GM12878 (cell line): ENCODE results near the gene PBRM1. TPM values are rescaled to one million over a fixed set of nuclear protein-coding genes. Genes with fewer than 3 reads are reported as not detected.
A peak's percentile ranks its signal among the peaks of the same experiment; 100 is the strongest.

Source experiments
- ATAC-seq: fragments of 200-7000 bp; cut with Tn5 transposase; 3 replicates; pipeline ENCODE4 v1.9.1; 2020; ENCODE audit warnings: mild to moderate bottlenecking, moderate library complexity
- BruUV-seq: library from RNA; stranded (reverse); fragments of 400-500 nt; replicated peaks from 2 replicates; lab custom pipeline; 2021; lab: Mats Ljungman, UMichigan
- CTCF ChIA-PET: fragments of 300-600 bp; sonication (Branson Sonifier 250); formaldehyde crosslinking; extraction: SDS; loops from one replicate; lab custom pipeline; 2021; ENCODE audit warnings: inconsistent platforms; lab: Yijun Ruan, JAX
- POLR2A ChIA-PET: fragments of 350-600 bp; formaldehyde crosslinking; extraction: SDS; loops from one replicate; lab custom pipeline; 2021; ENCODE audit warnings: inconsistent platforms; lab: Charles Lee
- RAD21 ChIA-PET: fragments of 300-600 bp; sonication (Branson Sonifier 250); formaldehyde crosslinking; loops from one replicate; lab custom pipeline; 2023; ENCODE audit warnings: antibody characterized with exemption; ENCODE audit not compliant: unreplicated experiment; lab: Charles Lee
- SMC1A ChIA-PET: fragments of 300-600 bp; sonication (Branson Sonifier 250); formaldehyde crosslinking; loops from one replicate; lab custom pipeline; 2023; ENCODE audit not compliant: unreplicated experiment, uncharacterized antibody; lab: Charles Lee
- DNase-seq: peaks from one replicate; pipeline ENCODE4 v3.0.0-alpha.2; 2011; ENCODE audit warnings: low read depth, low spot score
- FAIRE-seq: peaks from 3 replicates; lab custom pipeline; 2011; peaks lifted over from hg19 to GRCh38; lab: Jason Lieb, UNC
- H2AFZ ChIP-seq: 2 replicates; pipeline ENCODE4 v1.6.0; 2011; ENCODE audit warnings: low read depth, low read length, control low read depth; ENCODE audit not compliant: control insufficient read depth
- H3K27ac ChIP-seq: 2 replicates; pipeline ENCODE4 v1.5.1; 2011; ENCODE audit warnings: control low read depth; ENCODE audit not compliant: control insufficient read depth, insufficient read depth
- H3K27me3 ChIP-seq, 2 experiments: replicated peaks in 1 of 2; 2 replicates each; pipeline versions ENCODE4 v1.6.0 to v1.6.1; 2011; ENCODE audit warnings: low read length in 1 of 2; ENCODE audit not compliant: control insufficient read depth in 2 of 2, insufficient read depth in 2 of 2
- H3K36me3 ChIP-seq, 2 experiments: 2 replicates each; pipeline ENCODE4 v1.5.1; 2011; ENCODE audit warnings: low read length in 1 of 2; ENCODE audit not compliant: control insufficient read depth in 2 of 2, insufficient read depth in 2 of 2
- H3K4me1 ChIP-seq: 2 replicates; pipeline ENCODE4 v1.6.1; 2011; ENCODE audit warnings: mild to moderate bottlenecking, low read length, moderate library complexity, mixed read lengths; ENCODE audit not compliant: control insufficient read depth, insufficient read depth
- H3K4me2 ChIP-seq: 2 replicates; pipeline ENCODE4 v1.6.0; 2011; ENCODE audit warnings: control low read depth; ENCODE audit not compliant: control insufficient read depth, insufficient read depth
- H3K4me3 ChIP-seq: fragments of 200-600 bp; sonication (generic); 2 replicates; pipeline ENCODE4 v1.5.1; 2016
- H3K79me2 ChIP-seq: 2 replicates; pipeline ENCODE4 v1.6.0; 2011; ENCODE audit warnings: low read length; ENCODE audit not compliant: control insufficient read depth, insufficient read depth
- H3K9ac ChIP-seq: 2 replicates; pipeline ENCODE4 v1.8.0; 2011; ENCODE audit warnings: low read length, control low read depth, mixed read lengths; ENCODE audit not compliant: control insufficient read depth, insufficient read depth
- H3K9me3 ChIP-seq: replicated peaks from 3 replicates; pipeline ENCODE4 v1.5.1; 2011; ENCODE audit warnings: mild to moderate bottlenecking, low read length; ENCODE audit not compliant: control insufficient read depth, insufficient read depth
- H4K20me1 ChIP-seq: 2 replicates; pipeline ENCODE4 v1.6.0; 2011; ENCODE audit not compliant: control insufficient read depth, insufficient read depth
- JUND ChIP-seq: IDR thresholded peaks from 2 replicates; pipeline ENCODE4 v1.6.1; 2012; ENCODE audit warnings: low read depth, mild to moderate bottlenecking, low read length, improper control_type of control experiment, moderate library complexity
- MEF2A ChIP-seq: IDR thresholded peaks from 2 replicates; pipeline ENCODE4 v1.6.1; 2011; ENCODE audit warnings: low read depth, mild to moderate bottlenecking, low read length, moderate library complexity; ENCODE audit not compliant: insufficient read depth
- MEF2B ChIP-seq: fragments of 450-650 bp; IDR thresholded peaks from 2 replicates; pipeline ENCODE4 v1.6.1; 2018; ENCODE audit warnings: mild to moderate bottlenecking, moderate library complexity; ENCODE audit not compliant: partially characterized antibody, poor library complexity, severe bottlenecking
- RAD51 ChIP-seq: fragments of 450-650 bp; IDR thresholded peaks from 2 replicates; pipeline ENCODE4 v1.6.1; 2016; ENCODE audit warnings: moderate library complexity, mild to moderate bottlenecking, inconsistent platforms
- RELA ChIP-seq: fragments of 450-650 bp; IDR thresholded peaks from 2 replicates; pipeline ENCODE4 v1.8.0; 2014; ENCODE audit warnings: borderline replicate concordance; ENCODE audit not compliant: partially characterized antibody
- STAT3 ChIP-seq: IDR thresholded peaks from 2 replicates; pipeline ENCODE4 v1.6.1; 2011; ENCODE audit warnings: low read depth, low read length, improper control_type of control experiment
- TCF12 ChIP-seq: IDR thresholded peaks from 2 replicates; pipeline ENCODE4 v1.6.1; 2011; ENCODE audit warnings: low read depth, mild to moderate bottlenecking, low read length
- YY1 ChIP-seq: IDR thresholded peaks from 2 replicates; pipeline ENCODE4 v1.6.1; 2011; ENCODE audit warnings: low read depth, mild to moderate bottlenecking, low read length
- WGBS: methylation state at CpG from one replicate; pipeline ENCODE4 v1.1.6; 2016; ENCODE audit warnings: low lambda C conversion rate; ENCODE audit not compliant: insufficient replicate concordance, insufficient coverage; ENCODE audit errors: missing lambda C conversion rate; 5-methylcytosine and 5-hydroxymethylcytosine counted together
- in situ Hi-C: fragments of 300-500 bp; cut with MboI; formaldehyde crosslinking; loops from 9 replicates; pipeline ENCODE4 v1.14.3; 2018; ENCODE audit warnings: mixed read lengths
- intact Hi-C: fragments of 100-400 bp; cut with micrococcal nuclease; formaldehyde crosslinking; loops from one replicate; pipeline ENCODE4 v1.14.2; 2022; ENCODE audit not compliant: unreplicated experiment
- polyA plus RNA-seq, 11 experiments: library from polyadenylated mRNA; depleted of rRNA in 4 of 11; unstranded in 6 of 11; stranded (reverse) in 5 of 11; fragments of >200 nt; fragmentation: Nextera tagmentation in 4 of 11; fragmentation: Illumina TruSeq in 1 of 11; extraction: Ambion mirVana in 4 of 11; extraction: Trizol in 1 of 11; gene quantifications; 1 replicate in 1 of 11; 2 replicates in 10 of 11; pipeline versions ENCODE4 v1.2.1 to v1.2.3, GENCODE V29; 2011 to 2016; ENCODE audit warnings: inconsistent platforms in 2 of 11, missing spikeins in 2 of 11, low read depth in 1 of 11
- total RNA-seq, 4 experiments: library from RNA; depleted of rRNA in 3 of 4; stranded (reverse); fragments of >200 nt in 3 of 4; fragmentation: Illumina TruSeq in 1 of 4; extraction: Trizol in 1 of 4; gene quantifications; 2 replicates each; pipeline versions ENCODE4 v1.2.1 to v1.2.3, GENCODE V29; 2013 to 2021
- TF ChIP-seq, protein P1 (sequence below): IDR thresholded peaks from 2 replicates; pipeline ENCODE4 v1.6.1; 2011; ENCODE audit warnings: mild to moderate bottlenecking, low read depth, low read length, moderate library complexity; ENCODE audit not compliant: insufficient replicate concordance
- TF ChIP-seq, protein P2 (sequence below): fragments of 450-650 bp; IDR thresholded peaks from 2 replicates; pipeline ENCODE4 v1.6.1; 2014; ENCODE audit warnings: mild to moderate bottlenecking

PBRM1 gene
- total and polyA plus RNA-seq, 10 of the 15 experiments (the other 5 are each of a cell fraction or from before 2014, with no cell fraction given) = 8.9 to 88.9 (median 39.3) TPM

DNA sequence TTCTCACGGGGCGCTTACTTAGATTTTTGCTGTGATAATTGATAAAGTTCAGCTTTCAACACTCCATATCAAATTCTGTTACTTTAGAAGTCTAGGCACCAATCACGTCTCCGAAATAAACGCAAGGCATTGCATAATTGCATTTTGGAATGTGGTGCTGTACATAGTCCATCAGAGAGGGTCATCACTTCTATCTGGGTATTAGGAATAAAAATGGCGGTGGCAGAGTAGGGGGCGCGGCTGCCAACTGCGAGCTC, 149.7 kb downstream of the PBRM1 start:
- H3K79me2 ChIP-seq = peaks cover 61% of the 10 kb centered on the region
- in situ Hi-C loops = no loop called here
- SMC1A ChIA-PET = interaction anchor here (0.5 kb wide), 1 partner anchor 20 kb away, joined by 3 read pairs; no protein-coding TSS in a partner anchor
- TF ChIP-seq MEF2B = no peak
- TF ChIP-seq YY1 = peak; percentile 86
- TF ChIP-seq, all 136 proteins: peak for 1
- no peak for FAIRE-seq
- H2AFZ ChIP-seq = peak overlapping the region; percentile 84
- DNase-seq = no peak
- no TSS peak for BruUV-seq
- H3K27me3 ChIP-seq = no peaks in the 10 kb centered on the region
- H3K9me3 ChIP-seq = no peaks in the 10 kb centered on the region
- POLR2A ChIA-PET = interaction anchor here (0.6 to 1.7 kb wide), 10 partner anchors 9 to 1062 kb away, joined by 3 to 7 read pairs (median 3); partner anchors contain the start of genes GNL3, PBRM1 and SFMBT1
- CTCF ChIA-PET = interaction anchor here (1.7 kb wide), 1 partner anchor 78 kb away, joined by 4 read pairs; no protein-coding TSS in a partner anchor
- no peak overlapping the region for H3K27ac ChIP-seq
- H3K4me1 ChIP-seq = peaks cover 15% of the 10 kb centered on the region
- RAD21 ChIA-PET = interaction anchor here (0.6 to 1.2 kb wide), 9 partner anchors 9 to 285 kb away, joined by 3 to 10 read pairs (median 3); partner anchors contain the start of genes GNL3 and PBRM1
- H3K9ac ChIP-seq = no peak overlapping the region
- peaks cover 0 to 12% of the 10 kb centered on the region in 2 experiments; a peak in 2 of 4 replicates for H3K36me3 ChIP-seq
- no peaks in the 10 kb centered on the region for H4K20me1 ChIP-seq
- H3K4me3 ChIP-seq = no peak overlapping the region
- intact Hi-C loops = loop anchor here (5.0 kb wide), 2 partner anchors 79 to 626 kb away; partner anchors contain the start of genes NISCH and PRKCD
- ATAC-seq = no peak
- peak overlapping the region; percentile 82 for H3K4me2 ChIP-seq
- 1% methylated on average over 9 of the region's 9 CpGs for WGBS

DNA sequence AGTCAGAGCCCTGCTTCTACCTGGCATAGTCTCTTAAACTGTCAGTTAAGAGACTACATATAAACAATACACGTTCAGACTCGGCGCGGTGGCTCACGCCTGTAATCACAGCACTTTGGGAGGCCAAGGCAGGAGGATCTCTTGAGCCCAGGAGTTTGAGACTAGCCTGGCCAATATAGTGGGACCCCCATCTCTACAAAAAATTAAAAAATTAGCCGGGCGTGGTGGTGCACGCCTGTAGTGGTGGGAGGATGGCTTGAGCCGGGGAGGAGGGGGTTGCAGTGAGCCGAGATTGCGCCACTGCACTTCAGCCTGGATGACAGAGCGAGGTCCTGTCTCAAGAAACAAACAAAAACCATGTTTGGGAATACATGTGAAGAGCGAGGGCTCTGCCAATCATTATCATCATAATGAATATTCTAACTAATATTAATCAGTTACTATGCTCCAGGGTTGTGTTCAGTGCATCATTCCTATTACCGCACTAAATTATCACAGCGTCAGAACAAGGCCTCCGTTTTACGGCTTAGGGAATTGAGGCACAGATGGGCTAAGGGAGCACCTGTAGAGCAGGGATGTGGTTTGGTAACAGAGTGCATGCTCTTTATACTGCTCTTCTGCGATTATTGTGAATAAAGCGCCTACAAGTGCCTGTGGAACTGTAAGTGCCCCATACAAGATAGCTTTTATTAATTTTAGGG, 150.2 kb downstream of the PBRM1 start:
- ChIA-PET SMC1A (interaction anchor here (0.5 kb wide), 1 partner anchor 21 kb away, joined by 3 read pairs; no protein-coding TSS in a partner anchor), RAD21 (interaction anchor here (0.6 to 1.2 kb wide), 7 partner anchors 9 to 150 kb away, joined by 3 to 10 read pairs (median 3); partner anchors contain the start of genes GNL3 and PBRM1), CTCF (interaction anchor here (1.7 kb wide), 1 partner anchor 77 kb away, joined by 4 read pairs; no protein-coding TSS in a partner anchor), POLR2A (interaction anchor here (0.6 to 1.7 kb wide), 10 partner anchors 9 to 1061 kb away, joined by 3 to 7 read pairs (median 3); partner anchors contain the start of genes GNL3, PBRM1 and SFMBT1)
- in situ Hi-C loops (no loop called here), intact Hi-C loops (loop anchor here (5.0 kb wide), 2 partner anchors 78 to 627 kb away; partner anchors contain the start of genes NISCH and PRKCD)
- Histone ChIP-seq H3K27ac (no peak overlapping the region), H3K36me3 (peaks cover 0 to 7% of the 10 kb centered on the region in 2 experiments; a peak in 1 of 4 replicates), H3K4me1 (peaks cover 15% of the 10 kb centered on the region), H3K79me2 (peaks cover 64% of the 10 kb centered on the region), H3K9me3 (no peaks in the 10 kb centered on the region), H3K27me3 (no peaks in the 10 kb centered on the region), H3K9ac (no peak overlapping the region), H3K4me3 (no peak overlapping the region), H3K4me2 (peak overlapping the region; percentile 82), H2AFZ (peak overlapping the region; percentile 84), H4K20me1 (no peaks in the 10 kb centered on the region)
- WGBS = 87% methylated on average over 19 of the region's 19 CpGs
- ATAC-seq (no peak), DNase-seq (no peak), FAIRE-seq (no peak)
- no TSS peak for BruUV-seq
- TF ChIP-seq RAD51 (no peak), STAT3 (no peak), RELA (no peak), TCF12 (no peak), JUND (no peak), MEF2A (no peak)
- TF ChIP-seq, protein P1, sequence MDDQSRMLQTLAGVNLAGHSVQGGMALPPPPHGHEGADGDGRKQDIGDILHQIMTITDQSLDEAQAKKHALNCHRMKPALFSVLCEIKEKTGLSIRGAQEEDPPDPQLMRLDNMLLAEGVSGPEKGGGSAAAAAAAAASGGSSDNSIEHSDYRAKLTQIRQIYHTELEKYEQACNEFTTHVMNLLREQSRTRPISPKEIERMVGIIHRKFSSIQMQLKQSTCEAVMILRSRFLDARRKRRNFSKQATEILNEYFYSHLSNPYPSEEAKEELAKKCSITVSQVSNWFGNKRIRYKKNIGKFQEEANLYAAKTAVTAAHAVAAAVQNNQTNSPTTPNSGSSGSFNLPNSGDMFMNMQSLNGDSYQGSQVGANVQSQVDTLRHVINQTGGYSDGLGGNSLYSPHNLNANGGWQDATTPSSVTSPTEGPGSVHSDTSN = no peak
- TF ChIP-seq, protein P2, sequence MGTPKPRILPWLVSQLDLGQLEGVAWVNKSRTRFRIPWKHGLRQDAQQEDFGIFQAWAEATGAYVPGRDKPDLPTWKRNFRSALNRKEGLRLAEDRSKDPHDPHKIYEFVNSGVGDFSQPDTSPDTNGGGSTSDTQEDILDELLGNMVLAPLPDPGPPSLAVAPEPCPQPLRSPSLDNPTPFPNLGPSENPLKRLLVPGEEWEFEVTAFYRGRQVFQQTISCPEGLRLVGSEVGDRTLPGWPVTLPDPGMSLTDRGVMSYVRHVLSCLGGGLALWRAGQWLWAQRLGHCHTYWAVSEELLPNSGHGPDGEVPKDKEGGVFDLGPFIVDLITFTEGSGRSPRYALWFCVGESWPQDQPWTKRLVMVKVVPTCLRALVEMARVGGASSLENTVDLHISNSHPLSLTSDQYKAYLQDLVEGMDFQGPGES = no peak
